ENCODE data around the gene RBM20. TPM values are rescaled to one million over a fixed set of nuclear protein-coding genes. Genes with fewer than 3 reads are reported as not detected.

Gene RBM20
- total RNA-seq, 1 experiment from 2014 or later, result 0.17 TPM

DNA sequence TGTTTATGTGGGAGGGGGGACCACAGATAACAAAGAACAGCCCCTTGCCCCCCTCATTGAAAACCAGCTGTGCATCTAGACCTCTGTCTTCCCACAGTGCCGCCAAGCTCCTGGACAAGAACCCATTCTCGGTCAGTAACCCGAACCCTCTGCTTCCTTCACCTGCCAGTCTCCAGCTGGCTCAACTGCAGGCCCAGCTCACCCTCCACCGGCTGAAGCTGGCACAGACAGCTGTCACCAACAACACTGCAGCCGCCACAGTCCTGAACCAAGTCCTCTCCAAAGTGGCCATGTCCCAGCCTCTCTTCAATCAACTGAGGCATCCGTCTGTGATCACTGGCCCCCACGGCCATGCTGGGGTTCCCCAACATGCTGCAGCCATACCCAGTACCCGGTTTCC, 136.6 kb downstream of the RBM20 start:
- Histone ChIP-seq H3K56ac (ENCODE audit: insufficient read length, low read depth, low read length) (no peak overlapping the region), H3K23ac (ENCODE audit: insufficient read length, low read depth, low read length) (no peak overlapping the region), H4K8ac (replicated peaks; ENCODE audit: insufficient read length, low read depth, low read length) (no peak overlapping the region), H2BK20ac (ENCODE audit: low read depth, low read length, poor library complexity, severe bottlenecking) (no peak overlapping the region), H4K5ac (ENCODE audit: insufficient read length, low read depth, low read length) (no peak overlapping the region), H3K14ac (ENCODE audit: insufficient read depth, low read length) (no peak overlapping the region), H2BK5ac (ENCODE audit: insufficient read length, low read length) (no peak overlapping the region), H4K91ac (ENCODE audit: insufficient read length, low read depth, low read length) (no peak overlapping the region), H3K4me1 (ENCODE audit: insufficient read depth, low read length) (no peaks in the 10 kb centered on the region), H3K9ac (ENCODE audit: extremely low read depth, insufficient read length, low read length) (no peak overlapping the region), H3T11ph (ENCODE audit: low read length) (no peak overlapping the region), H3K23me2 (ENCODE audit: insufficient read length, low read depth, low read length, poor library complexity, severe bottlenecking) (no peaks in the 10 kb centered on the region), H3K18ac (ENCODE audit: insufficient read length, low read depth, low read length) (no peak overlapping the region), H4K20me1 (ENCODE audit: control insufficient read depth, insufficient read depth, insufficient read length) (no peaks in the 10 kb centered on the region), H3K79me2 (ENCODE audit: insufficient read depth, low read length) (no peaks in the 10 kb centered on the region), H3K4me2 (ENCODE audit: insufficient read depth, insufficient read length, low read length) (no peak overlapping the region), H3K79me1 (ENCODE audit: insufficient read depth, low read depth, low read length, poor library complexity, severe bottlenecking) (no peaks in the 10 kb centered on the region), H2AK5ac (ENCODE audit: insufficient read length, low read length) (no peak overlapping the region), H3K4ac (ENCODE audit: low read depth, low read length) (no peak overlapping the region), H2BK15ac (ENCODE audit: low read depth, low read length) (no peak overlapping the region), H2AFZ (ENCODE audit: low read length) (no peak overlapping the region), H3K27me3 (ENCODE audit: insufficient read depth, low read length) (no peaks in the 10 kb centered on the region), H3K9me3 (ENCODE audit: control insufficient read depth, low read depth, low read length) (no peaks in the 10 kb centered on the region), H2BK120ac (ENCODE audit: low read depth, low read length, poor library complexity, severe bottlenecking) (no peak overlapping the region), H3K27ac (ENCODE audit: insufficient read length, low read depth, low read length) (no peak overlapping the region), H2BK12ac (ENCODE audit: insufficient read length, low read depth, low read length) (no peak overlapping the region)
- DNase-seq, result no peak
- TF ChIP-seq, protein P1, sequence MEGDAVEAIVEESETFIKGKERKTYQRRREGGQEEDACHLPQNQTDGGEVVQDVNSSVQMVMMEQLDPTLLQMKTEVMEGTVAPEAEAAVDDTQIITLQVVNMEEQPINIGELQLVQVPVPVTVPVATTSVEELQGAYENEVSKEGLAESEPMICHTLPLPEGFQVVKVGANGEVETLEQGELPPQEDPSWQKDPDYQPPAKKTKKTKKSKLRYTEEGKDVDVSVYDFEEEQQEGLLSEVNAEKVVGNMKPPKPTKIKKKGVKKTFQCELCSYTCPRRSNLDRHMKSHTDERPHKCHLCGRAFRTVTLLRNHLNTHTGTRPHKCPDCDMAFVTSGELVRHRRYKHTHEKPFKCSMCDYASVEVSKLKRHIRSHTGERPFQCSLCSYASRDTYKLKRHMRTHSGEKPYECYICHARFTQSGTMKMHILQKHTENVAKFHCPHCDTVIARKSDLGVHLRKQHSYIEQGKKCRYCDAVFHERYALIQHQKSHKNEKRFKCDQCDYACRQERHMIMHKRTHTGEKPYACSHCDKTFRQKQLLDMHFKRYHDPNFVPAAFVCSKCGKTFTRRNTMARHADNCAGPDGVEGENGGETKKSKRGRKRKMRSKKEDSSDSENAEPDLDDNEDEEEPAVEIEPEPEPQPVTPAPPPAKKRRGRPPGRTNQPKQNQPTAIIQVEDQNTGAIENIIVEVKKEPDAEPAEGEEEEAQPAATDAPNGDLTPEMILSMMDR (conservative IDR thresholded peaks at IDR 0.05), result no peak
- H3K9me3 Mint-ChIP-seq, result no peaks in the 10 kb centered on the region
- no peaks in the 10 kb centered on the region for H3K4me1 Mint-ChIP-seq
- peak overlapping the region in 1 of 3 experiments; percentile 72; a peak in 1 of 7 replicates for H3K27ac Mint-ChIP-seq
- H3K36me3 Mint-ChIP-seq (ENCODE audit: insufficient read depth in 1 of 3, low read depth in 3 of 3), result no peaks in the 10 kb centered on the region
- WGBS (ENCODE audit: extremely low coverage, insufficient read length, low lambda C conversion rate), result no CpG with 5 or more reads among the region's 8 CpGs
- peaks cover 2% of the 10 kb centered on the region for H3K27me3 Mint-ChIP-seq (ENCODE audit: low read depth)
- no peak overlapping the region for H3K4me3 Mint-ChIP-seq
